Stomach (tissue), 9 donors: ENCODE data around the gene PJA1. TPM values are rescaled to one million over a fixed set of nuclear protein-coding genes. Genes with fewer than 3 reads are reported as not detected.

Source experiments
- DNase-seq, 2 donors: peaks; one replicate each; pipeline versions ENCODE4 v3.0.0 to v3.0.0-alpha.2; 2013 to 2019
- H3K27ac ChIP-seq, 5 donors: fragments of 200-600 bp in 4 of 5; sonication (generic) in 4 of 5; one replicate each; pipeline ENCODE4 v1.5.1; 2013 to 2019; ENCODE audit warnings: mild to moderate bottlenecking in 1 of 5, moderate library complexity in 1 of 5
- H3K27me3 ChIP-seq, 3 donors: fragments of 200-600 bp; sonication (generic); one replicate each; pipeline ENCODE4 v1.5.1; 2017 to 2019; ENCODE audit warnings: mixed run types in 1 of 3
- H3K36me3 ChIP-seq, 4 donors: fragments of 200-600 bp; sonication (generic); 1 replicate in 3 of 4; 2 replicates in 1 of 4; pipeline ENCODE4 v1.5.1; 2016 to 2019
- H3K4me1 ChIP-seq, 4 donors: fragments of 200-600 bp; sonication (generic); one replicate each; pipeline ENCODE4 v1.5.1; 2016 to 2019
- H3K4me3 ChIP-seq, 4 donors: fragments of 200-600 bp; sonication (generic) in 3 of 4; one replicate each; pipeline ENCODE4 v1.5.1; 2016 to 2019; ENCODE audit warnings: mild to moderate bottlenecking in 1 of 4
- H3K9me3 ChIP-seq, 4 donors: fragments of 200-600 bp; sonication (generic); one replicate each; pipeline ENCODE4 v1.5.1; 2016 to 2019
- CTCF ChIP-seq, 7 experiments: fragments of 450-650 bp in 4 of 7; fragments of 200-600 bp in 3 of 7; sonication (generic) in 3 of 7; IDR thresholded peaks; one replicate each; pipeline ENCODE4 v1.5.1; 2016 to 2019; ENCODE audit warnings: antibody characterized with exemption in 7 of 7, control low read depth in 2 of 7, mild to moderate bottlenecking in 1 of 7
- EP300 ChIP-seq: sonication (generic); formaldehyde crosslinking; IDR thresholded peaks from one replicate; pipeline ENCODE4 v1.6.1; 2017; ENCODE audit warnings: antibody characterized with exemption
- POLR2A ChIP-seq, 4 donors: fragments of 450-650 bp; IDR thresholded peaks; one replicate each; pipeline ENCODE4 v1.6.1; 2016; ENCODE audit warnings: antibody characterized with exemption in 4 of 4, control low read depth in 2 of 4, mild to moderate bottlenecking in 1 of 4, moderate library complexity in 1 of 4
- POLR2AphosphoS5 ChIP-seq, 3 donors: sonication (generic); formaldehyde crosslinking; IDR thresholded peaks; one replicate each; pipeline ENCODE4 v1.6.1; 2016; ENCODE audit warnings: antibody characterized with exemption in 3 of 3
- WGBS, 5 donors: extraction: QIAGEN DNeasy Blood & Tissue Kit in 3 of 5; methylation state at CpG; one replicate each; pipeline versions ENCODE4 v1.1.5 to v1.1.7; 2013 to 2018; 5-methylcytosine and 5-hydroxymethylcytosine counted together
- intact Hi-C: fragments of 100-400 bp; cut with DNase I; formaldehyde crosslinking; loops from one replicate; pipeline ENCODE4 v1.15.1; 2023; ENCODE audit warnings: low total_unique reads
- polyA plus RNA-seq, 3 donors: library from polyadenylated mRNA; stranded (reverse); fragments of 200-250 nt; gene quantifications; one replicate each; pipeline ENCODE4 v1.2.3, GENCODE V29; 2013
- total RNA-seq, 5 donors: library from RNA; depleted of rRNA; stranded (reverse); fragments of >200 nt; gene quantifications; one replicate each; pipeline versions ENCODE4 v1.1.0 to v1.2.3, GENCODE V29; 2014 to 2016
- donor health status: healthy with polysubstance abuse.
- donor health status: Bipolar disorder and iron deficiency.
- donor health status: healthy.

PJA1 gene
- total and polyA plus RNA-seq, 8 donors, result 1.7 to 41.4 (median 12.0) TPM

- Histone ChIP-seq H3K27me3 (peaks cover 0 to 30% (median 5%) of the 10 kb centered on the region in 3 donors), H3K27ac (no peak overlapping the region), H3K4me3 (no peak overlapping the region), H3K36me3 (no peaks in the 10 kb centered on the region), H3K4me1 (no peaks in the 10 kb centered on the region), H3K9me3 (no peaks in the 10 kb centered on the region)
- DNase-seq, result peak in 1 of 2 donors; percentile 52
- no peak for TF ChIP-seq EP300
- TF ChIP-seq POLR2A (IDR thresholded peaks at IDR 0.05), result no peak
- no peak for TF ChIP-seq CTCF (IDR thresholded peaks at IDR 0.05)
- no peak for TF ChIP-seq POLR2AphosphoS5 (IDR thresholded peaks at IDR 0.05)
- WGBS, 5 donors, result 30 to 65% (median 43%) methylated on average over 1 of the region's 1 CpG; no CpG with 5 or more reads in 1 of the 5 donors
- intact Hi-C loops, result no loop called here
These were observed 12.8 kb downstream of the PJA1 start for GRCh38 chrX:69152417-69152841.

- no peak for DNase-seq
- TF ChIP-seq POLR2AphosphoS5 (IDR thresholded peaks at IDR 0.05), result no peak
- no peak for TF ChIP-seq POLR2A (IDR thresholded peaks at IDR 0.05)
- no peak for TF ChIP-seq CTCF (IDR thresholded peaks at IDR 0.05)
- TF ChIP-seq EP300, result no peak
- H3K36me3 ChIP-seq, result no peaks in the 10 kb centered on the region
- intact Hi-C loops, result no loop called here
- no peaks in the 10 kb centered on the region for H3K4me1 ChIP-seq
- peaks cover 0 to 31% (median 5%) of the 10 kb centered on the region in 3 donors for H3K27me3 ChIP-seq
- H3K4me3 ChIP-seq, result no peak overlapping the region
- WGBS, 5 donors, result 76 to 100% (median 92%) methylated on average over 1 to 2 of the region's 2 CpGs
- H3K9me3 ChIP-seq, result no peaks in the 10 kb centered on the region
- H3K27ac ChIP-seq, result no peak overlapping the region
These were observed 13.4 kb downstream of the PJA1 start for GRCh38 chrX:69151866-69152284.

- no peaks in the 10 kb centered on the region for H3K4me1 ChIP-seq
- H3K9me3 ChIP-seq, result no peaks in the 10 kb centered on the region
- H3K36me3 ChIP-seq, result no peaks in the 10 kb centered on the region
- H3K4me3 ChIP-seq, result no peak overlapping the region
- H3K27ac ChIP-seq, result no peak overlapping the region
- TF ChIP-seq EP300, result no peak
- no peak for TF ChIP-seq CTCF (IDR thresholded peaks at IDR 0.05)
- TF ChIP-seq POLR2A (IDR thresholded peaks at IDR 0.05), result no peak
- no peak for TF ChIP-seq POLR2AphosphoS5 (IDR thresholded peaks at IDR 0.05)
- peaks cover 0 to 31% (median 5%) of the 10 kb centered on the region in 3 donors for H3K27me3 ChIP-seq
- whole genome bisulfite sequencing, 5 donors, result 50 to 84% (median 59%) methylated on average over 8 to 12 of the region's 12 CpGs
- DNase-seq, result peak in 1 of 2 donors; percentile 53
- intact Hi-C loops, result no loop called here
These were observed 14.8 kb downstream of the PJA1 start for GRCh38 chrX:69150281-69150960.

DNA sequence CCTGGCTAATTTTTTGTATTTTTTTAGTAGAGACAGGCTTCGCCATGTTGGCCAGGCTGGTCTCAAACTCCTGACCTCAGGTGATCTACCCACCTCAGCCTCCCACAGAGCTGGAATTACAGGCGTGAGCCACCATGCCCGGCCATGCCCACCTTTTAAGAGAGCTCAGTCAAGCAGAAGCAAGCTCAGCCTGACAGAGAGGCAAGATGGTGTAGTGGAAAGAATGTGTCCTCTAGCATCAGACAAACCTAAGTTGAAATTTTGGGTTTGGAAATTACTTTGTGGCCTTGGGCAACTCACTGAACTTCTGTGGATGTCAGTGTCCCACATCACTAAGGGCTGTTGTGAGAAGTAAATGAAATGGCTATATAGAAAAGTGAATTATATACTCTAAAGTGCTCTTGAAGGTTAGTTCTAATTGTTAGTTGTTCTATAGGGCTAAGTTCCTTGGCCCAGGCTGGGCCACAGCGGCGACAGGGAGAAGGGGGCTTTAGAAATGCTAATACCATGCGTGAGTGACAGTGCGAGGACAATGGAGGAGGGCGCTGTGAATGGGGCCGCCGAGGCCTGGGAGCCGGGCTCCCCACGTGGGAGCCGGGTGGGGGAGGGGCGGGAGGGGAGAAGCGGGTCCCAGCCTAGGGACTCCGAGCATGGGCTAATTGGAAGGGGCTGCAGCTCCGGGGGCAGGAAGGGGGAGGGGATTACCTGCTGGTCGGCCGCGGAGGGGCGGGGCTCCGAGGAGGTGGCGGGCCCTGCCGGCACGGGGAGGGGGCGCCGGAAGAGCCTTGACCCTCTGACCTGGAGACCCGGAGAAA, 15.6 kb downstream of the PJA1 start:
- H3K4me1 ChIP-seq, result no peaks in the 10 kb centered on the region
- H3K4me3 ChIP-seq, result no peak overlapping the region
- 39 to 66% (median 47%) methylated on average over 11 to 25 of the region's 28 CpGs for WGBS, 5 donors
- no peaks in the 10 kb centered on the region for H3K9me3 ChIP-seq
- peaks cover 0 to 31% (median 5%) of the 10 kb centered on the region in 3 donors for H3K27me3 ChIP-seq
- intact Hi-C loops, result no loop called here
- no peak overlapping the region for H3K27ac ChIP-seq
- H3K36me3 ChIP-seq, result no peaks in the 10 kb centered on the region
- DNase-seq, result no peak
- TF ChIP-seq POLR2A (IDR thresholded peaks at IDR 0.05) (no peak), POLR2AphosphoS5 (IDR thresholded peaks at IDR 0.05) (no peak), EP300 (no peak), CTCF (IDR thresholded peaks at IDR 0.05) (no peak)
